ENCODE data around the gene C1QTNF12. TPM values are rescaled to one million over a fixed set of nuclear protein-coding genes. Genes with fewer than 3 reads are reported as not detected.

The C1QTNF12 gene
- total and polyA plus RNA-seq, 2 donors (not counting 3 experiments of a cell fraction or from before 2014, with no cell fraction given), result 1.0 to 1.9 TPM

DNA sequence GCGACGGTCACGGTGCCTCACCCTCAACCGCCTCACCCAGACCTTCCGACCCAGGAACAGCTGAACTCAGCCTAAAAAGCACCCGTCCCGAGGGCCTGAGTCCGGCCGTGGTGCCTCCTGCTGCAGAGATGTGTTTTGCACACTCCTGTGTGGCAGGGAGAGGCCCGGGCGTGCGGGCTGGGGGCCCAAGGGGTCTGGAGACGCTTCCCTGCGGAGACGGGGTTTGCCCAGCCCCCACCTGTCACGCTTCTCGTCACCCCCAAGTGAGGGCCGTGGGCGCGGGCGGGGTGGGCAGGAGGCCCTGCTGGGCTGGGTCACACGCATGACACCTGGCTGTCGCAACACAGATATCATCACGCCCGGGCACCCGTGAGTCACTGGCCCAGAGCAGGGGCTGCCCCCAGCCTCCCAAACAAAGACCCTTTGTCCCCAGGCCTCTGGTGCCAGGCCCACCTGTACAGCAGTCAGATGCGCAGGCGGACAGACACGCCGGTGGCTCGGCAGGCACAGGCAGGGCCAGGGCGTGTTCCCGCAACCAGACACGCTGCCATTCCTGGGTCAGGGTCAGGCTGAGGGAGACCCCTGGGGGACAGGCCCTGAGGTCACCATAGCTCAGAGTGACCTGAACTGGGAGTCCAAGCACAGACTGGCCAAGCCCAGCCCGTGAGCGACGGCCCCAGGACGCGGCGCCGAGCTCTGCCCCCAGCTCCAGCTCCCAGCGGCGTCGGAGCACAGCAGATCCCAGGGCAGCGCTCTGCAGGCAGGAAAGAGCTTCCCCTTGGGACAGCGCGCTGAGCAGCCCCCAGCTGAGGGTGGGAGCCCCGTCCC is 8.4 kb downstream of the C1QTNF12 start:
- DNase-seq (ENCODE audit: low read depth, low spot score), result no peak
- Histone ChIP-seq H3K27me3 (ENCODE audit: control insufficient read depth in 2 of 2, insufficient read depth in 2 of 2, low read length in 2 of 2) (no peaks in the 10 kb centered on the region), H3K9ac (replicated peaks; ENCODE audit: extremely low read depth, insufficient read depth, low read length) (no peak overlapping the region), H3K4me3 (replicated peaks in 1 of 3; ENCODE audit: insufficient read depth in 1 of 3, low read depth in 1 of 3, low read length in 3 of 3) (no peak overlapping the region), H4K20me1 (replicated peaks; ENCODE audit: control insufficient read depth, extremely low read depth, insufficient read depth, low read length) (no peaks in the 10 kb centered on the region), H3K36me3 (ENCODE audit: control insufficient read depth in 2 of 2, extremely low read depth in 1 of 2, insufficient read depth in 2 of 2, low read length in 2 of 2) (no peaks in the 10 kb centered on the region), H3K4me2 (ENCODE audit: insufficient read depth, low read length) (no peak overlapping the region), H3K79me2 (ENCODE audit: control insufficient read depth, insufficient read depth, low read length) (peaks cover 14% of the 10 kb centered on the region), H3K9me1 (replicated peaks; ENCODE audit: control insufficient read depth, extremely low read depth, insufficient read depth, low read length) (no peaks in the 10 kb centered on the region), H3K27ac (ENCODE audit: insufficient read depth, low read depth, low read length) (no peak overlapping the region), H3K9me3 (replicated peaks; ENCODE audit: control insufficient read depth, insufficient read depth, low read length) (no peaks in the 10 kb centered on the region), H3K4me1 (ENCODE audit: control insufficient read depth, extremely low read depth, insufficient read depth, low read length) (no peaks in the 10 kb centered on the region), H2AFZ (ENCODE audit: low read depth, low read length) (no peak overlapping the region)
- dilution Hi-C loops (cut with MboI; ENCODE audit: extremely low pct_ligation_motif_present, low sequenced_read_pairs) (no loop called here), intact Hi-C loops (cut with micrococcal nuclease) (no loop called here)
- BruUV-seq (replicated peaks), result no TSS peak
- ChIA-PET CTCF (interaction anchor here (1.1 to 1.3 kb wide), 2 partner anchors 52 to 116 kb away, joined by 3 to 9 read pairs; no protein-coding TSS in a partner anchor), POLR2A (no interaction called here)
- TF ChIP-seq GATA2 (IDR thresholded peaks at IDR 0.05; ENCODE audit: insufficient read depth, insufficient read length, low read depth, low read length), result no peak
- FAIRE-seq, result no peak

DNA sequence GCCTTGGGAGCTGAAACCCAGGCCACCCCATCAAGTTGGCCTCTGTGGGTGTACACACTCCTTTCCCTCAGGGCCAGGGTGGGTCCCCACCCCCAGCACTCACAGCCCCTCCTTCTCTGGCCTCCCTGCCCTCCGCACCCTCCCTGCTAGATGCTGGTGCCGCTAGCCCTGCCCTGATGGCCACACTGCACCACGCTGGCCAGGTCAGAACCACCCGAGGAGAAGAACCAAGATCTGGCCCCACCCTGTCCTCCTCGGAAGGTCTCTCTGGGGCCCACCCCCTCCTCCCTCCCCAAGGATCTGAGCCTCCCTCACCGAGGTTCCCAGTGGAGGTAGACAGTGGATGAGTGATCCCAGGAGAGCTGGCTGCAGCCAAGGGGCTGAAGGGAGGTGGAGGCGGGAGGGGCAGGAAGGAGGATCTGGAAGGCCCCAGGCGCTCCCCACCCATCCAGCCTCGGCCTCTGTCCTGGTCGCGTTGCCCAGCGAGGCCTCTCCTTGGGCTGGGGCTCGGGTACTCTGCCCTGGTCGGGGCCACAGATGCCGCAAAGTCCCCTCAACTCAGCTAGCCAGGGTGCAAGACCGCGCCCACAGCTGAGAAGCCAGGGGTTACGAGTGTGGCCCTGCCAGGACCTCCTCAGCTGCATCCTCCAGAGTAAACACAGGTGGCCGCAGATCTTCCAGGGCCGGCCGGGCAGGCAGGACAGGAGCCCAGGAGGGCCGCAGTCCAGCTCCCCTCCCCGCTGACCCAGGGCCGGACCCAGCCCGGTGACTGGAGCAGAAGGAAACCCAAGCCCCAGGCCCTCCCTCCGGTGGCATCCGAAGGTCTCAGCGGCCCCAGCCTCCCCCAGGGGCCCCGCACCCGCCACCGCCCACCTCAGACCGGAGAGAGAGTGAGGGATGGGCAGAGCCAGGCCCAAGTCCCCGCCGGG is 9.3 kb downstream of the C1QTNF12 start:
- Histone ChIP-seq H3K9me3 (replicated peaks; ENCODE audit: control insufficient read depth, insufficient read depth, low read length) (no peaks in the 10 kb centered on the region), H4K20me1 (replicated peaks; ENCODE audit: control insufficient read depth, extremely low read depth, insufficient read depth, low read length) (no peaks in the 10 kb centered on the region), H2AFZ (ENCODE audit: low read depth, low read length) (no peak overlapping the region), H3K4me2 (ENCODE audit: insufficient read depth, low read length) (no peak overlapping the region), H3K36me3 (ENCODE audit: control insufficient read depth in 2 of 2, extremely low read depth in 1 of 2, insufficient read depth in 2 of 2, low read length in 2 of 2) (no peaks in the 10 kb centered on the region), H3K79me2 (ENCODE audit: control insufficient read depth, insufficient read depth, low read length) (peaks cover 19% of the 10 kb centered on the region), H3K4me1 (ENCODE audit: control insufficient read depth, extremely low read depth, insufficient read depth, low read length) (no peaks in the 10 kb centered on the region), H3K9me1 (replicated peaks; ENCODE audit: control insufficient read depth, extremely low read depth, insufficient read depth, low read length) (no peaks in the 10 kb centered on the region), H3K27ac (ENCODE audit: insufficient read depth, low read depth, low read length) (no peak overlapping the region), H3K27me3 (ENCODE audit: control insufficient read depth in 2 of 2, insufficient read depth in 2 of 2, low read length in 2 of 2) (no peaks in the 10 kb centered on the region), H3K4me3 (replicated peaks in 1 of 3; ENCODE audit: insufficient read depth in 1 of 3, low read depth in 1 of 3, low read length in 3 of 3) (no peak overlapping the region), H3K9ac (replicated peaks; ENCODE audit: extremely low read depth, insufficient read depth, low read length) (no peak overlapping the region)
- no TSS peak for BruUV-seq (replicated peaks)
- intact Hi-C loops (cut with micrococcal nuclease) (no loop called here), dilution Hi-C loops (cut with MboI; ENCODE audit: extremely low pct_ligation_motif_present, low sequenced_read_pairs) (no loop called here)
- ChIA-PET POLR2A (no interaction called here), CTCF (no interaction called here)
- FAIRE-seq, result no peak
- TF ChIP-seq POLR2AphosphoS5 (IDR thresholded peaks at IDR 0.05; ENCODE audit: insufficient read depth, low read depth, low read length) (no peak), EZH2 (IDR thresholded peaks at IDR 0.05; ENCODE audit: borderline replicate concordance, low read depth, low read length, severe bottlenecking) (no peak), GATA2 (IDR thresholded peaks at IDR 0.05; ENCODE audit: insufficient read depth, insufficient read length, low read depth, low read length) (no peak), FOS (IDR thresholded peaks at IDR 0.05; ENCODE audit: borderline replicate concordance, insufficient read depth, low read length) (no peak), JUN (IDR thresholded peaks at IDR 0.05; ENCODE audit: borderline replicate concordance, insufficient read depth, insufficient read length, low read depth) (no peak), MYC (IDR thresholded peaks at IDR 0.05; ENCODE audit: low read depth, low read length) (no peak), POLR2A (IDR thresholded peaks at IDR 0.05; ENCODE audit: low read depth, low read length) (no peak)
- TF ChIP-seq, protein P1, sequence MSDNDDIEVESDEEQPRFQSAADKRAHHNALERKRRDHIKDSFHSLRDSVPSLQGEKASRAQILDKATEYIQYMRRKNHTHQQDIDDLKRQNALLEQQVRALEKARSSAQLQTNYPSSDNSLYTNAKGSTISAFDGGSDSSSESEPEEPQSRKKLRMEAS (IDR thresholded peaks at IDR 0.05; ENCODE audit: insufficient read depth, insufficient read length), result no peak
- TF ChIP-seq, protein P2, sequence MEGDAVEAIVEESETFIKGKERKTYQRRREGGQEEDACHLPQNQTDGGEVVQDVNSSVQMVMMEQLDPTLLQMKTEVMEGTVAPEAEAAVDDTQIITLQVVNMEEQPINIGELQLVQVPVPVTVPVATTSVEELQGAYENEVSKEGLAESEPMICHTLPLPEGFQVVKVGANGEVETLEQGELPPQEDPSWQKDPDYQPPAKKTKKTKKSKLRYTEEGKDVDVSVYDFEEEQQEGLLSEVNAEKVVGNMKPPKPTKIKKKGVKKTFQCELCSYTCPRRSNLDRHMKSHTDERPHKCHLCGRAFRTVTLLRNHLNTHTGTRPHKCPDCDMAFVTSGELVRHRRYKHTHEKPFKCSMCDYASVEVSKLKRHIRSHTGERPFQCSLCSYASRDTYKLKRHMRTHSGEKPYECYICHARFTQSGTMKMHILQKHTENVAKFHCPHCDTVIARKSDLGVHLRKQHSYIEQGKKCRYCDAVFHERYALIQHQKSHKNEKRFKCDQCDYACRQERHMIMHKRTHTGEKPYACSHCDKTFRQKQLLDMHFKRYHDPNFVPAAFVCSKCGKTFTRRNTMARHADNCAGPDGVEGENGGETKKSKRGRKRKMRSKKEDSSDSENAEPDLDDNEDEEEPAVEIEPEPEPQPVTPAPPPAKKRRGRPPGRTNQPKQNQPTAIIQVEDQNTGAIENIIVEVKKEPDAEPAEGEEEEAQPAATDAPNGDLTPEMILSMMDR (IDR thresholded peaks at IDR 0.05; ENCODE audit: extremely low read depth in 1 of 2, insufficient read depth in 1 of 2, low read depth in 1 of 2, low read length in 2 of 2), result no peak
- DNase-seq (ENCODE audit: low read depth, low spot score), result no peak
